Hematopoietic multipotent progenitor cell treated with erythropoietin and hydrocortisone succinate and interleukin-3 and kit ligand, for 15 days (in vitro differentiated cells): ENCODE measurements around the gene PSORS1C2.
"Not testable (repeated sequence)": the region's sequence is repeated elsewhere in the genome, so short reads cannot be mapped to it uniquely, and the experiment has no call there.

Source experiments
- DNase-seq: peaks from one replicate; pipeline ENCODE4 v3.0.0-alpha.2; 2015; ENCODE audit warnings: low spot score

The PSORS1C2 gene

GRCh38 chr6:31165986-31166385 lies 27.1 kb upstream of the PSORS1C2 start:
- DNase-seq = no peak

GRCh38 chr6:31165064-31165832 lies 26.4 kb upstream of the PSORS1C2 start:
- DNase-seq = not testable (repeated sequence)

- DNase-seq = not testable (repeated sequence)
Measured at GRCh38 chr6:31164475-31165063, 25.7 kb upstream of the PSORS1C2 start.

- DNase-seq = peak; percentile 21
Measured at GRCh38 chr6:31163922-31164321, 25.1 kb upstream of the PSORS1C2 start.

GRCh38 chr6:31162463-31163165 lies 23.7 kb upstream of the PSORS1C2 start:
- no peak for DNase-seq

GRCh38 chr6:31161216-31162126 lies 22.6 kb upstream of the PSORS1C2 start:
- DNase-seq = no peak

- peak; percentile 32 for DNase-seq
Measured at GRCh38 chr6:31158863-31159855, 20.3 kb upstream of the PSORS1C2 start.

- peak; percentile 98 for DNase-seq
Measured at GRCh38 chr6:31158140-31158862, 19.4 kb upstream of the PSORS1C2 start, which contains the start of gene TCF19. Gene TCF19, plus strand, starts transcription at chr6:31158589. Its CDS starts 881 bp downstream, at chr6:31159470.

GRCh38 chr6:31157513-31158139 lies 18.8 kb upstream of the PSORS1C2 start, which contains the start of gene CCHCR1:
Gene CCHCR1, minus strand, starts transcription at chr6:31157802. Its CDS starts 202 bp downstream, at chr6:31157600.
- no peak for DNase-seq

- no peak for DNase-seq
Measured at GRCh38 chr6:31156641-31157040, 17.8 kb upstream of the PSORS1C2 start.

GRCh38 chr6:31154436-31154835 lies 15.6 kb upstream of the PSORS1C2 start:
- no peak for DNase-seq

- DNase-seq = no peak
Measured at GRCh38 chr6:31152781-31153180, 13.9 kb upstream of the PSORS1C2 start.

- no peak for DNase-seq
Measured at GRCh38 chr6:31149827-31150447, 11.1 kb upstream of the PSORS1C2 start.

- DNase-seq = no peak
Measured at GRCh38 chr6:31145386-31145785, 6.5 kb upstream of the PSORS1C2 start.

GRCh38 chr6:31144970-31145340 lies 6.1 kb upstream of the PSORS1C2 start:
- DNase-seq = no peak

- no peak for DNase-seq
Measured at GRCh38 chr6:31144296-31144969, 5.6 kb upstream of the PSORS1C2 start.

- no peak for DNase-seq
Measured at GRCh38 chr6:31143148-31143547, 4.3 kb upstream of the PSORS1C2 start.

- no peak for DNase-seq
Measured at GRCh38 chr6:31142361-31142761, 3.5 kb upstream of the PSORS1C2 start.
